GM19397 (cell line): Measurements from ENCODE around the gene THBS2.
"Not testable (repeated sequence)": the region's sequence is repeated elsewhere in the genome, so short reads cannot be mapped to it uniquely, and the experiment has no call there.

Experiments used
- ATAC-seq: cut with Tn5 transposase; IDR thresholded peaks from one replicate; pipeline ENCODE4 v1.9.1; 2021; ENCODE audit warnings: mild to moderate bottlenecking, moderate library complexity; ENCODE audit not compliant: unreplicated experiment

THBS2 gene

GRCh38 chr6:169212897-169213813 is 40.5 kb downstream of the THBS2 start:
- peak; percentile 100 for ATAC-seq

GRCh38 chr6:169212436-169212835 is 41.2 kb downstream of the THBS2 start:
- no peak for ATAC-seq

GRCh38 chr6:169211881-169212280 is 41.8 kb downstream of the THBS2 start:
- ATAC-seq: no peak

- ATAC-seq: no peak
Measured at GRCh38 chr6:169210611-169211010, 43.0 kb downstream of the THBS2 start.

DNA sequence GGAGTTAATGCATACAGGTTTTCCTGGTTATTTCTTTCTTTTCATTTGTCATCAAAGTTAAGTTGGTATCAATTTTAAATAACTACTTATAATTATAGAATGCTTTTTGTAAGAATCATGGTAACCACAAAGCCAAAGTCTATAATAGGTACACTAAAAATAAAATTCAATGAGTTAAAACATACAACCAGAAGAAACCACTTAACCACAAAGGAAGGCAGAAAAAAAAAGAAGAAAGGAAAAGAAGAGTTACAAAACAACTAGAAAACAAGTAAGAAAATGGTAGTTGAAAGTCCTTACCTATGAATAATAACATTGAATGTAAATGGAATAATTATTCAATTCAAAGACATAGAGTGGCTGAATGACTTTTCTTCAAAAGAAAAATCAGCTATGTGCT is 45.6 kb downstream of the THBS2 start:
- no peak for ATAC-seq

- ATAC-seq: no peak
Measured at GRCh38 chr6:169207482-169207881, 46.2 kb downstream of the THBS2 start.

- ATAC-seq: no peak
Measured at GRCh38 chr6:169205176-169206160, 48.2 kb downstream of the THBS2 start.

- ATAC-seq: no peak
Measured at GRCh38 chr6:169204167-169204566, 49.5 kb downstream of the THBS2 start.

DNA sequence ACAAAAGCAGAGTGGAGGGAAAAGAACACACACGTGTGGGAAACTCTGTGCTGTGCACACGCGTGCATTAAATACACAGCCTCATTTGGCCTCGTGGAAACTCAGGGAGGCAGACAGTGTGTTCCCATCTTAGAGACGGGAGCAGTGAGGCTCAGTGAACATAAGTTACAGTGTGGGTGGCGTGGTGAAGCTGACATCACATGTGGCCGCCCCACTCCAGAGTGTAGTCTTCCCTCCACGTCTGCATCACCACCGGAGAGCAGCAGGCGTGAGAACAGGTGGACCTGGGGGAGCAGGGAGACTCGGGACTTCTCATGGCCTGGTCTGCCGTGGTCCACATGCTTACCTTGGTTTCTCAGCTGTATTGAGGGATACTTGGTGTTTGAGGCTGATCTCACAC is 51.7 kb downstream of the THBS2 start:
- ATAC-seq: no peak

DNA sequence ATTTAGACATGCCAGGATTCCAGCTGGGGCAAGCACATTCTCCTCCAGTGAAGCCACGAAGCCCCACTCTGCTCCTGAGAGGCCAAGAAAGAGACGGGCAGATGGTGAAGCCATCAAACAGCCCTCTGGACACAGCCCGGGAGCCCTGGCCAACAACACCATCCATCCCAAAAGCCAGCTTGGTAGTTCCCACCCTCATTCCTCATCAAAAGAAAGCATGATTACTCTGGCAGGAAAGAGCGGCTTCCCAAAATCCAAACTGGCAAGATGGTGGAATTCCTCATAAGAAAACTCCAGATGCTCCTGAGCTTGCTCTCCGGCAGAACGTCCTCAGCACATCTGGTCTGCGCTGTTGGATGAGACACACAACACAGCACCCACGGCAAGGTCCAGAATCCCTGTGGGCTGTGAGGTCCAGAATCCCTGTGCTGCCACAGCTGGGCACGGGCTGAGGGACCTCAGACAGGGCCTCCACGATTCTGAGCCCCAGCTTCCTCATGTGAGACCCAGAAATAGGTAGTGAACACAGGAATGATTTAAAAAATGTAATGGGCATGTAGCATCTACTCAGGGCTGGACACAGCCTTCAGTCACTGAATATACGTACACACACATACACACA is 52.6 kb downstream of the THBS2 start:
- no peak for ATAC-seq

GRCh38 chr6:169199625-169200335 is 53.9 kb downstream of the THBS2 start:
- ATAC-seq: no peak

- ATAC-seq: no peak
Measured at GRCh38 chr6:169198885-169199284, 54.8 kb downstream of the THBS2 start.

- ATAC-seq: not testable (repeated sequence)
Measured at GRCh38 chr6:169197929-169198328, 55.7 kb downstream of the THBS2 start.

GRCh38 chr6:169196279-169196678 is 57.4 kb downstream of the THBS2 start:
- not testable (repeated sequence) for ATAC-seq

DNA sequence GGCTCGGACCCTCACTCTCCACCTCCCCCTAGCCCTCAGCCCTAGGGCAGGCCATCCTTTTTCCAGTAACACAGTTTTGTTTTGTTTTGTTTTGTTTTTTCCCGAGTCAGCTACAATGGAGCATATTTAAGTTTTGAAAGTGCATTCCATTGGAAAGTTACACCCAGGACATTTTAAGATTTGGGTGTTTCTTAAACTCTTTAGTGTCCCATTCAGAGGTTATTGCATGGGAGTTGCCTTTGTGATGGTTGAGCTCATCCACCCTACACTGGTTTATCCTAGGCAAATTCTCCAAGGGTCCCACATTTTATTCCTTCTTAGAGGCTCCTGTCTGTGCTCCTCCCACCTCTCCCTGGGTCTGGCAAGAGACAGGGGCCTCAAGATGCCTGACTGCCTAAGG is 58.9 kb downstream of the THBS2 start:
- no peak for ATAC-seq

- no peak for ATAC-seq
Measured at GRCh38 chr6:169190970-169191369, 62.7 kb downstream of the THBS2 start.

DNA sequence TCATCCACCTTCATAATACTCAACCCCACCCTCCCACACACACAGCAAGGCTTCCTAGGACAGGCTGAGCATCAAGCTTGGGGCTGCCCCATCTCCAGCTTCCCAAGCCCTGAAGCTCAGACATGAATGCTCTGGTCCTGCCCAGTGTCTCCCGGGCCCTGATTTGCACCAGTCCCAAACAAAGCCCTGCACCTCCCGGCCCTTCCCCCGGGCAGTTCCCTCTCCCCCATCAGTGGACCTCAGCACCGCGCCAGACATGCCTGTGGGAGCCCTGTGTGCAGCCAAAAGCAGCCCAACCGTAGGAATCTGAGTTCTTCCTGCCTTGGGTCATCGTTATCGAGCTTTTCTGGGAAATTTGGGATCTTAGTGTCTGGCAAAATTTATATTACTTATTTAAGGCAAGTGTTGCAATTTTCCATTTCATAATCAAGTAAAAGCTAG is 63.5 kb downstream of the THBS2 start:
- no peak for ATAC-seq

DNA sequence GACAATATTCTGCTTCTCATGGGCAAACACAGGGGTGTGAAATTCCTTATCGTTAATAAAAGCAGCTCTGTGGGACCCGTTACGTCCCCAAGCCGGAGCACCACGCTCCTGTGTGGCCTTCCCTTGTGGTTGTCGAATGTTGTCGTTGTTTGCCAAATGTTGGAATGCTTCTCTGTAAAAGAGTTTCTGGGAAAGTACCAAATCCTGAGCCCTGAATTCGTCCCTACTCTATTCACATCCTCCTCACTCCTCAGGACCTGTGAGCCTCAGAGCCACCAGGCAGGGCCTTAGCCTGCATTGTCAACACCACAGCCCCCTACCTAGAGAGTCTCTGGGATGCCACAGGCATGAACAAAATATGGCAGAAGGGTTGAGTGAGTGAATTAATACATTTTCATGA is 64.0 kb downstream of the THBS2 start:
- ATAC-seq: no peak

GRCh38 chr6:169189182-169189581 is 64.5 kb downstream of the THBS2 start:
- ATAC-seq: no peak

DNA sequence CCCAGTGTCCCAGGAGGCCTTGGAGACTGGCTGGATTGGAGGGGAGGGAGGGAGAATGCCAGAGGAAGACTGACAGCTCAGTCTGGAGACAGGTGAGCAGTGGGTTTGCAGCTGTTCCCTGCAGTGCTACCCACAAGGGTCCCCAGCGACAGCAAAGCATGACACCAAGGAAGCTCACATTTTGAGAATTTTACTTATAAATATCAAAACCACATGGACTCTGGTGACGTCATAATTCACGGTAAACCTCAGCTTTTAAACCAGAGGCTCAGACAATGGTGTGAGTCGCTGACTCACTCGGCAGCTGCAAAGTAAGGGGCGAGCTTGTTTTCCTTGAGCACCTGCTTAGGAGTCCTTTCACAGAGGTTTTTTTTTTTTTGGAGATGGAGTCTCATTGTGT is 65.2 kb downstream of the THBS2 start:
- no peak for ATAC-seq
